PFSK-1 (cell line): ENCODE data around the gene B3GALT6.
A peak's percentile ranks its signal among the peaks of the same experiment; 100 is the strongest.

Source experiments
- FOXP2 ChIP-seq: optimal IDR thresholded peaks from 2 replicates; pipeline ENCODE3; 2011; ENCODE audit warnings: borderline replicate concordance, control low read depth, inconsistent platforms; ENCODE audit not compliant: insufficient read depth; ENCODE audit errors: extremely low read length, extremely low read depth
- POLR2AphosphoS5 ChIP-seq: IDR thresholded peaks from 2 replicates; pipeline ENCODE4 v1.6.1; 2012; ENCODE audit warnings: low read depth, mild to moderate bottlenecking, control low read depth, low read length, moderate library complexity
- SIN3A ChIP-seq: IDR thresholded peaks from 2 replicates; pipeline ENCODE4 v1.6.1; 2012; ENCODE audit warnings: mild to moderate bottlenecking, low read length, moderate library complexity, borderline replicate concordance; ENCODE audit not compliant: insufficient read depth
- TAF1 ChIP-seq: IDR thresholded peaks from 2 replicates; pipeline ENCODE4 v1.6.1; 2012; ENCODE audit warnings: low read length, control low read depth, borderline replicate concordance; ENCODE audit not compliant: insufficient read depth
- TF ChIP-seq, protein P1 (sequence below), 2 experiments: IDR thresholded peaks; 2 replicates each; pipeline versions ENCODE4 v1.6.1 to v1.8.0; 2011 to 2012; ENCODE audit warnings: low read depth in 2 of 2, low read length in 2 of 2, control low read depth in 1 of 2, inconsistent platforms in 1 of 2, mild to moderate bottlenecking in 1 of 2, moderate library complexity in 1 of 2; ENCODE audit not compliant: insufficient read depth in 1 of 2

B3GALT6 gene

GRCh38 chr1:1229770-1230169 lies 2.3 kb upstream of the B3GALT6 start:
- TF ChIP-seq FOXP2, result no peak
- no peak for TF ChIP-seq SIN3A
- no peak for TF ChIP-seq TAF1
- no peak for TF ChIP-seq POLR2AphosphoS5
- TF ChIP-seq, protein P1, sequence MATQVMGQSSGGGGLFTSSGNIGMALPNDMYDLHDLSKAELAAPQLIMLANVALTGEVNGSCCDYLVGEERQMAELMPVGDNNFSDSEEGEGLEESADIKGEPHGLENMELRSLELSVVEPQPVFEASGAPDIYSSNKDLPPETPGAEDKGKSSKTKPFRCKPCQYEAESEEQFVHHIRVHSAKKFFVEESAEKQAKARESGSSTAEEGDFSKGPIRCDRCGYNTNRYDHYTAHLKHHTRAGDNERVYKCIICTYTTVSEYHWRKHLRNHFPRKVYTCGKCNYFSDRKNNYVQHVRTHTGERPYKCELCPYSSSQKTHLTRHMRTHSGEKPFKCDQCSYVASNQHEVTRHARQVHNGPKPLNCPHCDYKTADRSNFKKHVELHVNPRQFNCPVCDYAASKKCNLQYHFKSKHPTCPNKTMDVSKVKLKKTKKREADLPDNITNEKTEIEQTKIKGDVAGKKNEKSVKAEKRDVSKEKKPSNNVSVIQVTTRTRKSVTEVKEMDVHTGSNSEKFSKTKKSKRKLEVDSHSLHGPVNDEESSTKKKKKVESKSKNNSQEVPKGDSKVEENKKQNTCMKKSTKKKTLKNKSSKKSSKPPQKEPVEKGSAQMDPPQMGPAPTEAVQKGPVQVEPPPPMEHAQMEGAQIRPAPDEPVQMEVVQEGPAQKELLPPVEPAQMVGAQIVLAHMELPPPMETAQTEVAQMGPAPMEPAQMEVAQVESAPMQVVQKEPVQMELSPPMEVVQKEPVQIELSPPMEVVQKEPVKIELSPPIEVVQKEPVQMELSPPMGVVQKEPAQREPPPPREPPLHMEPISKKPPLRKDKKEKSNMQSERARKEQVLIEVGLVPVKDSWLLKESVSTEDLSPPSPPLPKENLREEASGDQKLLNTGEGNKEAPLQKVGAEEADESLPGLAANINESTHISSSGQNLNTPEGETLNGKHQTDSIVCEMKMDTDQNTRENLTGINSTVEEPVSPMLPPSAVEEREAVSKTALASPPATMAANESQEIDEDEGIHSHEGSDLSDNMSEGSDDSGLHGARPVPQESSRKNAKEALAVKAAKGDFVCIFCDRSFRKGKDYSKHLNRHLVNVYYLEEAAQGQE (IDR thresholded peaks at IDR 0.05; ENCODE audit: insufficient read depth in 1 of 2, low read depth in 2 of 2, low read length in 2 of 2), result no peak

- TF ChIP-seq SIN3A (no peak), TAF1 (no peak), FOXP2 (no peak), POLR2AphosphoS5 (no peak; the same call in 1 of the 2 replicates)
- TF ChIP-seq, protein P1 (IDR thresholded peaks at IDR 0.05; ENCODE audit: insufficient read depth in 1 of 2, low read depth in 2 of 2, low read length in 2 of 2), result no peak
Observed at GRCh38 chr1:1230656-1231399, 1.2 kb upstream of the B3GALT6 start.

DNA sequence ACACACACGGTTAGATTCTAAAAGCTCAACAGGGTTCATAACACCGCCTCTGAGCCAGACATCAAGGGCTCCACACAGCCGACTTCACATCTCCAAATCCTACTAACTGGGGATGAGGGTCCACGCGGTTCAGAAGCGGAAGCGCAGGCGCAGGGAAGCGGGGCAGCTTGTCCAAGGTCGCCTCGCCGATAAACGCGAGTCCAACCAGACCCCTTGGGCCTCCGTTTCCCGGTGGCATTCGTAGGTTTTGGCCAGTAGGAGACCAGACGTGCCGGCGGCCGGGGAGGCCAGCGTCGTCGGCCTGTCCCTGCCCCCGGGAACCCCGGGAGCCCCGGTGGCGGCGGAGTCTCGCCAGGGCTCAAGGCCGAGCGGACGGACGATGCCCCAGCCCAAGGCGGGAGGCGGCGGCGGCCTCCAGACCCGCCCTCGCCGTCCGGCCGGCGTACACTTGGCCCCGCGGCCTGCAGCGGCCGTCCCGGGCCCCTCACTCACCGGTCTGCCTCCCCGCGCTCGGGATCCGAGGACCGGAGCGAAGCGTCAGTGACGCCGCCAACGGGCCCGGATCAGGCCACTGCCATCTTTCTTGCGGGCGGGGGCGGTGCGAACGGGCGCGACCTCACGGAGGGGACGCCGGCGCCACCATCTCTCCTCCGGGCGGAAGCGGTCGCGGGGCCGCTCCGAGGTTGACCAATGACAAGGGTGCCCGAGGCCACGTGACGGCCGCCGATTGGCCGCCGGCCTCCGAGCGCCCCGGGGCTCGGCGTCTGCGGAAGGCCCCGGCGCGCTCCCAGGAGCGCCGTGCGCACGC lies 433 bp upstream of the B3GALT6 start, which contains the start of gene SDF4:
TSS of gene SDF4 (minus strand) at position 602 of the 808 bp plus-strand sequence. CDS start 3,229 bp downstream, outside the sequence.
- TF ChIP-seq, protein P1 (IDR thresholded peaks at IDR 0.05; ENCODE audit: insufficient read depth in 1 of 2, low read depth in 2 of 2, low read length in 2 of 2), result no peak
- TF ChIP-seq SIN3A (no peak), TAF1 (peak; percentile 87), POLR2AphosphoS5 (peak; percentile 52; the same call in 1 of the 2 replicates), FOXP2 (peak; percentile 32)

DNA sequence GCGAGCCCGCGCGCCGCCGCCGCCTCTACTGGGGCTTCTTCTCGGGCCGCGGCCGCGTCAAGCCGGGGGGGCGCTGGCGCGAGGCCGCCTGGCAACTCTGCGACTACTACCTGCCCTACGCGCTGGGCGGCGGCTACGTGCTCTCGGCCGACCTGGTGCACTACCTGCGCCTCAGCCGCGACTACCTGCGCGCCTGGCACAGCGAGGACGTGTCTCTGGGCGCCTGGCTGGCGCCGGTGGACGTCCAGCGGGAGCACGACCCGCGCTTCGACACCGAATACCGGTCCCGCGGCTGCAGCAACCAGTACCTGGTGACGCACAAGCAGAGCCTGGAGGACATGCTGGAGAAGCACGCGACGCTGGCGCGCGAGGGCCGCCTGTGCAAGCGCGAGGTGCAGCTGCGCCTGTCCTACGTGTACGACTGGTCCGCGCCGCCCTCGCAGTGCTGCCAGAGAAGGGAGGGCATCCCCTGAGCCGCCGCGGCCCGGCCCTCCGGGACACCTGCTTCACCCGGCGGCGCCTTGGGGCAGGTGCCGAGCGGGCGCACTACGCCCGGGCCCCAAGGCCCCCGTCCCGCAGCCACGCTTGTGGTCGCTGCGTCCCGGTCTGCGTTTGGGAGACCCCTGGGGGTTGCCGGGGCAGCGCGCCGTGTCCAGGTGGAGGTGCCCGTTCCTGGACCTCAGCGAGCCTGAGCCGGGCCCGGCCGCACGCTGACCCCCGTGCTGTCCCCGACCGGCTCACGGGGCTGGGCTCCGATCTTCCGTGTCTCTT lies 944 bp downstream of the B3GALT6 start:
- TF ChIP-seq SIN3A, result no peak
- no peak for TF ChIP-seq POLR2AphosphoS5
- TF ChIP-seq FOXP2, result no peak

- TF ChIP-seq, protein P1 (IDR thresholded peaks at IDR 0.05; ENCODE audit: insufficient read depth in 1 of 2, low read depth in 2 of 2, low read length in 2 of 2), result no peak
- no peak for TF ChIP-seq TAF1
- no peak for TF ChIP-seq FOXP2
- TF ChIP-seq POLR2AphosphoS5, result no peak
- no peak for TF ChIP-seq SIN3A
Observed at GRCh38 chr1:1233567-1233892, 1.5 kb downstream of the B3GALT6 start.
